CD4-positive, alpha-beta T cell treated with Interleukin-1 beta for 1 hour (primary cell): ENCODE data around the gene ASTN2.
"Not testable (repeated sequence)": the region's sequence is repeated elsewhere in the genome, so short reads cannot be mapped to it uniquely, and the experiment has no call there.

Source experiments
- DNase-seq, 2 donors: peaks; one replicate each; pipeline ENCODE4 v3.0.0-alpha.2; 2020 to 2022

Gene ASTN2

DNA sequence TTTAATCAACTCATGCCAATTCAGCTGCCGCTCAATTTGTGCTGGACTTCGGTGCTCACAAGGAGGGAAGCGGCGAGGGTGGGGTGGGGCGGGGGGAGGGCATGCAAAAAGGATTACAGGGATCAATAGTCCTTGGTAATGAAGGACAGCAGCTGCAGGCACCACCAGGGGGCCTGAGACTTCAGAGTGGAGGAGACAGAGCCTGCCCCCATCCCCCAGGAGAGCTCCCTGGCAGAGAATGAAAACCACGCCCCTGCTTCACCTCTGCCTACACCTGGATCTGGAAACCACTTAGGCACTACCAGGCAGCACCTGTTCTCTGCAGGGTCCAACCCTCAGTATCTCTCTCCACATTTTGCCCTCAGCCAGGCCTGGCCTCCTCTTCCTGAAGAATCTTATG lies 572.2 kb downstream of the ASTN2 start:
- DNase-seq: no peak

DNA sequence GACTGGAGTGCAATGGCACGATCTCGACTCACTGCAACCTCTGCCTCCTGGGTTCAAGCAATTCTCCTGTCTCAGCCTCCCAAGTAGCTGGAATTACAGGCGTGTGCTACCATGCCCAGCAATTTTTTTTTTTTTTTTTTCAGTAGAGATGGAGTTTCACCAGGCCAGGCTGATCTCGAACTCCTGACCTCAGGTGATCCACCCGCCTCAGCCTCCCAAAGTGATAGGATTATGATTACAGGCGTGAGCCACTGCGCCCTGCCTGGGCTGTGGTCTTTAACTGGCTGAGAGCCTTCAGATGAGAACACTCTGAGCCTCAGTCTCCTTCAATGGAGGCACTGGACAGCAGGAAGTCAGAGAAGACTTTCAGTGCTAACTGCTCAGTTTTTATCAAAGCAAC lies 576.4 kb downstream of the ASTN2 start:
- not testable (repeated sequence) for DNase-seq

GRCh38 chr9:116837018-116837989 lies 577.6 kb downstream of the ASTN2 start:
- no peak for DNase-seq

DNA sequence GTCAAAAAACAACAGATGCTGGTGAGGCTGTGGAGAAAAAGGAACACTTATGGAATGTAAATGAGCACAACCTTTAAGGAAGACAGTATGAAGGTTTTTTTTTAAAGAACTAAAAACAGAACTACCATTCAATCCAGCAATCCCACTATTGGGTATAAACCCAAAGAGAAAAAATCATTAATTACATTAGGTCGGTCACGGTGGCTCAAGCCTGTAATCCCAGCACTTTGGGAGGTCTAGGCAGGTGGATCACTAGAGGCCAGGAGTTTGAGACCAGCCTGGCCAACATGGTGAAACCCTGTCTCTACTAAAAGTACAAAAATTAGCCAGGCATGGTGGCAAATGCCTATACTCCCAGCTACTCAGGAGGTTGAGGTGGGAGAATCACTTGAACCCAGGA lies 584.5 kb downstream of the ASTN2 start:
- DNase-seq: not testable (repeated sequence)

GRCh38 chr9:116821633-116822229 lies 593.1 kb downstream of the ASTN2 start:
- DNase-seq: no peak

- DNase-seq: no peak
Measured at GRCh38 chr9:116819116-116819515, 595.7 kb downstream of the ASTN2 start.

GRCh38 chr9:116817762-116818161 lies 597.1 kb downstream of the ASTN2 start:
- no peak for DNase-seq

- DNase-seq: no peak
Measured at GRCh38 chr9:116816484-116816883, 598.4 kb downstream of the ASTN2 start.

DNA sequence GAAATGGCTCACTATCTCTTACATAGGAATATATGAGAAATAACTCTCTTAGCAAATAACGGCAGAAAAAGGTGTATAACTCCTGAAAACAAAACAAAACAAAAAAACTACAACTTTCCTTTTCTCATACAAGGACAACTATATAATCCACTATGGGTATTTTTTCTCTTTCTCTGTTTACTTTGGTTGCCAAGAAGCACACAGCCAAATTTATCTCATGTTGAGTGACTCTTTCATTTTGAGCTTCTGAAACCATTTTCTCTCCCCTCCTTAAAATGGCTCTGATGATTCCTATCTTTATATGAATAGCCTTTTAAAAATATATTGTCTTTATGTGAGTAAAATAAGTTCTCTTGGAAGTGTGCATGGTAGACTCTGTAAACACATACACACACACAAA lies 599.0 kb downstream of the ASTN2 start:
- DNase-seq: no peak

GRCh38 chr9:116813031-116813300 lies 601.9 kb downstream of the ASTN2 start:
- no peak for DNase-seq

DNA sequence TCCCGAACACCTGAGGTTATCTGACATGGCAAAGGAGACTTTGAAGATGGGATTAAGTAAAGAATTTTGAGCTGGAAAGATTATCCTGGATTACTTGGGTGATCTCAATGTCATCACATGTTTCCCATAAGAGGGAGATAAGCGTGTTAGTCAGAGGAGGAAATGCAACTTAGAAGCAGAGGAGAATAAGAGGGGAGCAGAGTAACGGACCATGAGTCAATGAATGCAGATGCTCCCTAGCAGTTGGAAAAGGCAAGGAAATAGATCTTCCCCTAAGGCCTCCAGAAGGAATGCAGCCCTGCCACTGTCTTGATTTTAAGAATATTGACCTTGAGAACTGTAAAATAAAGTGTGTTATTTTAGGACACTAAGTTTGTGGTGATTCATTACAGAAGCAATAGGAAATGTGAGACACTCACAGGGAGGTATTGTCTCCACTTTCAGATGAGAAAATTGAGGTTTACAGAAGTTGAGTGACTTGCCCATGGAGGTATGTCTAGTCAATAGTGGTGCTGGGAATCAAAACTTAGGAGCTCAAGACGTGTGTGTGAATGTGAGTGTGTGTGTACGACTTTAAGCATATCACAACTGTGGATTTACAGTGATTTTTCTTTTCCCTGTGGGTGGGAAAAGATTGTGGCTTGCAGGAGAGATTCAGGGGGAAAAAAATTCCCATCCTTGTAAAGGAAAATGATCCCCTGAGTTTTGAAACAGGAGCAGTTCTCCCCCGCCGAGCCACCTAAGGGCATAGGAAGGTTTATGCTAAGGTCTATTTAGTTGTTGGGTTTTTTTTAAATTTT lies 602.4 kb downstream of the ASTN2 start:
- no peak for DNase-seq

GRCh38 chr9:116809656-116810055 lies 605.2 kb downstream of the ASTN2 start:
- no peak for DNase-seq

- no peak for DNase-seq
Measured at GRCh38 chr9:116806075-116806474, 608.8 kb downstream of the ASTN2 start.

DNA sequence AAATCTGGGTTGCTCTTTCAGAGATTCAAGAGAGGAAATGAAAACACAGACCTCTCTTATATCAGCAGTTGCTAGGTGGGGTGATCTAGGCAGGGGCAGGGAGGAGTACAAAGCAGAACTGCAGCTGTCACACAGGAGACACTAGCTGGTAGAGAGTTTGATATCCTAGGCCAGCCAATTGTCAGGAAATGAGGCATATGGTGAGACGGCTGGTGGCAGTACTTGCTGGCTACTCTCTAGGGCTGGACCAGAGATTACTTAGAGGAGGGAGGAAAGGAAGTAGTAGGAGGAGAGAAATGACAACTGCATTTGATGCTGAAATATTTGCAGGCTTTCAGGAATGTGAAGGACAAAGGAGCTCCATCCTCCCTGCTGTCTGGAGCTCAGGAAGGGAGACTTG lies 614.0 kb downstream of the ASTN2 start:
- no peak for DNase-seq

DNA sequence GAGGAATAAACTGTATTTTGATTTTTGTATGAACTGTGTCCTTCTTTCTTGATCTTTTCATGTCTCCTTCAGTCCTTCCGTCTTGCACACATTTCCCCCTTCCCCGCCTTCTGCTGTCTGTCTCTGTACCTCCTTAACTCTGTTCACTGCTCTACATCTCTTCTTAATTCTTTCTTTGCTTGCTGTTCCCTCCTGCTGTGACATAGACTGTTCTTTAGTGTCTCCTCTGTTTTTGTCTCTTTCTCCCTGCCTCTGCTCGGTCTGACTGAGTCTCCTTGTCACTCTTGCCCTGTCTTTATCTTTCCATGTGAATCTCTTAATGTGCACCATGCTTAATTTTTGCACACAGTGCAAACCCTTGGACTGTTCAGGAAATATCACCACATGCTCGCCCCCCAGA lies 614.8 kb downstream of the ASTN2 start:
- DNase-seq: no peak

GRCh38 chr9:116798521-116798920 lies 616.3 kb downstream of the ASTN2 start:
- no peak for DNase-seq

GRCh38 chr9:116797276-116797675 lies 617.6 kb downstream of the ASTN2 start:
- DNase-seq: no peak

GRCh38 chr9:116796669-116797068 lies 618.2 kb downstream of the ASTN2 start:
- DNase-seq: no peak

DNA sequence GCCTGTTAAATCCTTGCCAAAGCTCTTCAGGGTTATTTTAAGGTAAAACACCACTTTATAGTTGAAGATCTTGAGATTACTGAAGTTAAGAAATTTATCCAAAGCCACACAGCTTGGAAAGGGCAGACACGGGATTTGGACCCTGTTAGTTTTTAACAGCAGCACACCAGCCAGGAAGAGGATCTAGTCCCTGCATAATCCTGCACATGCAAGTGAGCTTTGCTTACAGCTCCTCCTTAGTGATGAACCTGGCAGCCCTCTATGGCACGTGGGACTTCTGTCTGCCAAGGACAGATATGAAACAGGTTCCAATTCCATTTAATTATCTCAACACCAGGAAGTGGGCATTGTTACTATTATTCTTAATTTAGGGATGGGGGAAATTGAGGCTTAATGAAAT lies 619.0 kb downstream of the ASTN2 start:
- no peak for DNase-seq

DNA sequence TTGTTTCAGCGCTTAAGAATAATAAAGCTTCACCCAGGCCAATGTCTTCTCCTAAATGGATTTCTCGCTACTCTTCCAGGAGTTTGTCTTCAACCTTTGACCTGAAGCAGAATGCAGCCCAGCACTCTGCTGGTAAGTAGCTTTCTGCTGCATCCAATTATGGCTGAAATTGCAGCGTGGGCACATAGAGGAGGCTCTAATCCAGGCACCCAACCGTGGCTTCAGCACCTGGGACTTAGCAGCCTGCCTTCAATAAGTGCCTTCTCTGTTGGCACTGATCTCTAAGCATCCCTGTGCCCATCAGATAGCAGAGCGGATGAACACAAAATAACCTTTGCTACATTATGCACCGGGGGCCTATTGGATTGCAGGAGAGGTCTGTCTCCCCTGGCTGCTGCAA lies 622.6 kb downstream of the ASTN2 start:
- no peak for DNase-seq

DNA sequence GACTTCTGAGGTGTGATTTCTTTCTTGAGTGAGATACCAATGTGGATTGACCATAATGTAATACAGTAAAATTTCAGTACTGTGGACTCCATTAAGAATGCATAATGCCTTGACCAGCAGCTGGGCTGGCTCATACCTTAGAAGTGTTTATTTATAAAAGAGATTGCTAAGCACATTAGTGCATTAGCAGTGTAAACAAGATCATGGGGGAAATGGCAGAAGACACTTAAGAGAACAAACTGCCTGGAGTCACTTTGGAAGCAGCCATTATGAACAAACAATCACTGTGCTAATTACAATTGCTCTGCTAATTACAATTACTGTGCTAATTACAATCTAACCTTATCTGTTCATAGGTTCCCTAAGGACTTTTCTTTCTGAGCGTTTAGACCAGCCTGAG lies 623.5 kb downstream of the ASTN2 start:
- no peak for DNase-seq

DNA sequence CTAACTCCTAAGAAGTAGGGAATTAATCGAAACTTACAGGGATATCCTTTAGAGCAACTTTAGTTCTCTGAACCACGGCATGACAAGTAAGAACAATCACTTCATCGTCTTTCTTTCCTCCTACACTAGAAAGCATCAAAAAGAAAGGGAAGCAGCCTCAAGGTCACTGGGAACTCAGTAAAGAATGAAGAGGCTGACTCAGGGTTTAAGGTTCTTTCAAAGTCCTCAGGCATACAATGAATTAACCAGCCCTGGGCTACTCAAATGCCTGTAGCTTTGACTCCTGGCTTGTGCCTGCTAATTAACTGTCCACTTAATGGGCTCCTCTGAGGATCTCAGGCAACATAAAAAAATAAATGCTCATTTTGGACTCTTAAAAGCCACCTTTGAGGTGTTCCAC lies 625.8 kb downstream of the ASTN2 start:
- DNase-seq: no peak

DNA sequence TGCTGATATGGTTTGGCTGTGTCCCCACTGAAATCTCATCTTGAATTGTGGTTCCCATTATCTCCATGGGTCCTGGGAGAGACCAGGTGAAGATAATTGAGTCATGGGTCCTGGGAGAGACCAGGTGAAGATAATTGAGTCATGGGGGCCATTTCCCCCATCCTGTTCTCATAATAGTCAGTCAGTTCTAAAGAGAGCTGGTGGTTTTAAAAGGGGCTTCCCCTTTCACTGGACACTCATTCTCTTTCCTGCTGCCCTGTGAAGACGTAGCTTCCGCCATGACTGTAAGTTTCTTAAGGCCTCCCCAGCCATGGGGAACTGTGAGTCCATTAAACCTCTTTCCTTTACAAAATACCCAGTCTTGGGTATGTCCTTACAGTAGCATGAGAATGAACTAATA lies 628.1 kb downstream of the ASTN2 start:
- DNase-seq: no peak

DNA sequence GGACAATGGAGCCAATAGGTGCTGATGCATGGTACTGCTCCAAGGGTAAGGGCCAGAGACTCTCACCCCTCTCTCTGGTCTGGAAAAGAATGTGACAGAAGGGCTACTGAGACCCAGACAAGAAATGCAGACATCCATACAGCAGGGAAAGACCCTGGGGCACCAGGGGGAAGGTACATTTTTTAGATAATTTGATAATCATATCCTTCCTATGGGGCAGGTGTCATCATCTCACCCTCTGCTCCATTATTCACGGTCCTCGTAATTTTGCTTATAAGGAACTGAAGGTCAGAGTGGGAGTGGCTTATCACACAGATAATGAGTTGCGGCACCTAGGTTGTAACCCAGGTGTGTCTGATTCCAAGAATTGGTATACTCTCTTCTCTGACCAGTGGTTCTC lies 637.7 kb downstream of the ASTN2 start:
- no peak for DNase-seq
